ENCODE measurements around the gene HAUS8. TPM values are rescaled to one million over a fixed set of nuclear protein-coding genes. Genes with fewer than 3 reads are reported as not detected.
"Not testable (repeated sequence)": the region's sequence is repeated elsewhere in the genome, so short reads cannot be mapped to it uniquely, and the experiment has no call there.

The HAUS8 gene
- total RNA-seq, 1 donor from 2014 or later = 8.2 TPM

- H3K9me3 Mint-ChIP-seq (ENCODE audit: low read depth) = no peaks in the 10 kb centered on the region
- H3K27me3 Mint-ChIP-seq (ENCODE audit: low read depth) = no peaks in the 10 kb centered on the region
- H3K36me3 Mint-ChIP-seq (ENCODE audit: low read depth) = peaks cover 14% of the 10 kb centered on the region
- H3K27ac Mint-ChIP-seq (ENCODE audit: unreplicated experiment) = peak overlapping the region; percentile 95
- TF ChIP-seq CTCF (IDR thresholded peaks at IDR 0.05) = no peak
- H3K4me1 Mint-ChIP-seq (ENCODE audit: low read depth) = peaks cover 21% of the 10 kb centered on the region
- no peak for DNase-seq (ENCODE audit: low spot score)
- H3K4me3 Mint-ChIP-seq (ENCODE audit: unreplicated experiment) = peak overlapping the region; percentile 59
Observed at GRCh38 chr19:17107546-17108452, 32.5 kb upstream of the HAUS8 start.

- Mint-ChIP-seq H3K36me3 (ENCODE audit: low read depth) (peaks cover 18% of the 10 kb centered on the region), H3K27ac (ENCODE audit: unreplicated experiment) (peak overlapping the region; percentile 95), H3K4me1 (ENCODE audit: low read depth) (peaks cover 21% of the 10 kb centered on the region)
- not testable (repeated sequence) for H3K9me3 Mint-ChIP-seq (ENCODE audit: low read depth); H3K27me3 Mint-ChIP-seq (ENCODE audit: low read depth); DNase-seq (ENCODE audit: low spot score); H3K4me3 Mint-ChIP-seq (ENCODE audit: unreplicated experiment)
Observed at GRCh38 chr19:17106964-17107363, 31.7 kb upstream of the HAUS8 start.

GRCh38 chr19:17105556-17105955, 30.3 kb upstream of the HAUS8 start:
- TF ChIP-seq CTCF (IDR thresholded peaks at IDR 0.05) = no peak
- no peak overlapping the region for H3K4me3 Mint-ChIP-seq (ENCODE audit: unreplicated experiment)
- H3K4me1 Mint-ChIP-seq (ENCODE audit: low read depth) = peaks cover 25% of the 10 kb centered on the region
- H3K36me3 Mint-ChIP-seq (ENCODE audit: low read depth) = peaks cover 16% of the 10 kb centered on the region
- DNase-seq (ENCODE audit: low spot score) = no peak
- H3K9me3 Mint-ChIP-seq (ENCODE audit: low read depth) = no peaks in the 10 kb centered on the region
- peak overlapping the region; percentile 84 for H3K27ac Mint-ChIP-seq (ENCODE audit: unreplicated experiment)
- H3K27me3 Mint-ChIP-seq (ENCODE audit: low read depth) = no peaks in the 10 kb centered on the region

DNA sequence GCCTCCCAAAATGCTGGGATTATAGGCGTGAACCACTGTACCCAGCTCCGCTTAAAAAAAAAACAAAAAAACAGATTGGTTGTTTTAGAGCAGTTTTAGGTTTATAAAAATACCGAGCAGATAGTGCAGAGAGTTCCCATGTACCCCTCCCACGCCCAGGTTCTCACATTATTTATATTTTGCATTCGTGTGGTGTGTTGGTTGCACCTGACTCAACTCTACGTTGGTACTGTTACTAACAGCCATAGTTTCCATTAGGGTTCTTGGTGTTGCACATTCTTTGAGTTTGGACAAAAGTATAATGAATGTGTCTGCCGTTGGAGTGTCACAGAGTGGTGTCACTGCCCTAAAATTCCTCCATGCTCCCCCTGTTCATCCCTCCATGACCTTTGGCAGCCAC, 29.4 kb upstream of the HAUS8 start:
- no peak overlapping the region for H3K4me3 Mint-ChIP-seq (ENCODE audit: unreplicated experiment)
- H3K27ac Mint-ChIP-seq (ENCODE audit: unreplicated experiment) = no peak overlapping the region
- peaks cover 14% of the 10 kb centered on the region for H3K36me3 Mint-ChIP-seq (ENCODE audit: low read depth)

GRCh38 chr19:17103177-17103576, 27.9 kb upstream of the HAUS8 start:
- Mint-ChIP-seq H3K9me3 (ENCODE audit: low read depth) (no peaks in the 10 kb centered on the region), H3K4me1 (ENCODE audit: low read depth) (peaks cover 27% of the 10 kb centered on the region), H3K4me3 (ENCODE audit: unreplicated experiment) (no peak overlapping the region), H3K27ac (ENCODE audit: unreplicated experiment) (no peak overlapping the region), H3K27me3 (ENCODE audit: low read depth) (no peaks in the 10 kb centered on the region), H3K36me3 (ENCODE audit: low read depth) (peaks cover 14% of the 10 kb centered on the region)
- no peak for DNase-seq (ENCODE audit: low spot score)
- peak; percentile 73 for TF ChIP-seq CTCF (IDR thresholded peaks at IDR 0.05)

More for the DNA sequence above, 29.4 kb upstream of the HAUS8 start:
- Mint-ChIP-seq H3K9me3 (ENCODE audit: low read depth) (no peaks in the 10 kb centered on the region), H3K27me3 (ENCODE audit: low read depth) (no peaks in the 10 kb centered on the region), H3K4me1 (ENCODE audit: low read depth) (peaks cover 27% of the 10 kb centered on the region)
- no peak for DNase-seq (ENCODE audit: low spot score)
- no peak for TF ChIP-seq CTCF (IDR thresholded peaks at IDR 0.05)

Data from chondrocyte (in vitro differentiated cells).